Activated CD4-positive, CD25-positive, alpha-beta regulatory T cell treated with anti-CD3 and anti-CD28 coated beads, Interleukin-2, amount 50 U/mL, for 24 hours (primary cell): Measurements from ENCODE around the gene PMM2.
"Not testable (repeated sequence)": the region's sequence is repeated elsewhere in the genome, so short reads cannot be mapped to it uniquely, and the experiment has no call there.

Source experiments
- ATAC-seq, 2 donors: fragments of 150-1000 bp; cut with Tn5 transposase; one replicate each; pipeline ENCODE4 v1.10.0; 2021; ENCODE audit warnings: mild to moderate bottlenecking in 1 of 2, moderate library complexity in 1 of 2

The PMM2 gene

GRCh38 chr16:8797364-8798173 lies at the start of gene PMM2, which contains the start of gene TMEM186:
Gene PMM2 (plus strand): TSS chr16:8797839. CDS start chr16:8797883, 44 bp downstream.
Gene TMEM186 (minus strand): TSS chr16:8797639. CDS start chr16:8797614, 25 bp downstream.
- peak; percentile 95 for ATAC-seq

GRCh38 chr16:8748944-8749343 lies 48.7 kb upstream of the PMM2 start:
- ATAC-seq, result not testable (repeated sequence)

GRCh38 chr16:8751481-8752311 lies 45.9 kb upstream of the PMM2 start:
- ATAC-seq, result no peak

- no peak for ATAC-seq
These were observed 44.9 kb upstream of the PMM2 start for GRCh38 chr16:8752706-8753105.

- ATAC-seq, result no peak
These were observed 44.1 kb upstream of the PMM2 start for GRCh38 chr16:8753416-8754054.

GRCh38 chr16:8756755-8757154 lies 40.9 kb upstream of the PMM2 start:
- ATAC-seq, result no peak

GRCh38 chr16:8758022-8758421 lies 39.6 kb upstream of the PMM2 start:
- no peak for ATAC-seq

- no peak for ATAC-seq
These were observed 37.6 kb upstream of the PMM2 start for GRCh38 chr16:8760021-8760420.

GRCh38 chr16:8761078-8761477 lies 36.6 kb upstream of the PMM2 start:
- ATAC-seq, result no peak

- ATAC-seq, result no peak
These were observed 35.4 kb upstream of the PMM2 start for GRCh38 chr16:8762254-8762653.

- ATAC-seq, result no peak
These were observed 34.6 kb upstream of the PMM2 start for GRCh38 chr16:8763083-8763482.

GRCh38 chr16:8763899-8764298 lies 33.7 kb upstream of the PMM2 start:
- no peak for ATAC-seq

- ATAC-seq, result no peak
These were observed 33.0 kb upstream of the PMM2 start for GRCh38 chr16:8764525-8765250.

- ATAC-seq, result no peak
These were observed 30.5 kb upstream of the PMM2 start for GRCh38 chr16:8767176-8767575.

- no peak for ATAC-seq
These were observed 29.4 kb upstream of the PMM2 start for GRCh38 chr16:8768283-8768682.

- no peak for ATAC-seq
These were observed 28.9 kb upstream of the PMM2 start for GRCh38 chr16:8768692-8769091.

GRCh38 chr16:8773537-8773936 lies 24.1 kb upstream of the PMM2 start:
- ATAC-seq, result no peak

- ATAC-seq, result no peak
These were observed 23.4 kb upstream of the PMM2 start for GRCh38 chr16:8774208-8774607.

GRCh38 chr16:8775359-8775758 lies 22.3 kb upstream of the PMM2 start:
- ATAC-seq, result no peak

GRCh38 chr16:8776129-8776584 lies 21.5 kb upstream of the PMM2 start:
- no peak for ATAC-seq

GRCh38 chr16:8777217-8777616 lies 20.4 kb upstream of the PMM2 start:
- ATAC-seq, result no peak

- ATAC-seq, result no peak
These were observed 15.8 kb upstream of the PMM2 start for GRCh38 chr16:8781797-8782196.

GRCh38 chr16:8782673-8783072 lies 15.0 kb upstream of the PMM2 start:
- no peak for ATAC-seq
